ENCODE data around the gene VAMP1. TPM values are rescaled to one million over a fixed set of nuclear protein-coding genes. Genes with fewer than 3 reads are reported as not detected.

VAMP1 gene
- total and polyA plus RNA-seq, 9 of the 15 experiments (the other 6 are each of a cell fraction or from before 2014, with no cell fraction given): 0.76 to 13.2 (median 4.2) TPM

DNA sequence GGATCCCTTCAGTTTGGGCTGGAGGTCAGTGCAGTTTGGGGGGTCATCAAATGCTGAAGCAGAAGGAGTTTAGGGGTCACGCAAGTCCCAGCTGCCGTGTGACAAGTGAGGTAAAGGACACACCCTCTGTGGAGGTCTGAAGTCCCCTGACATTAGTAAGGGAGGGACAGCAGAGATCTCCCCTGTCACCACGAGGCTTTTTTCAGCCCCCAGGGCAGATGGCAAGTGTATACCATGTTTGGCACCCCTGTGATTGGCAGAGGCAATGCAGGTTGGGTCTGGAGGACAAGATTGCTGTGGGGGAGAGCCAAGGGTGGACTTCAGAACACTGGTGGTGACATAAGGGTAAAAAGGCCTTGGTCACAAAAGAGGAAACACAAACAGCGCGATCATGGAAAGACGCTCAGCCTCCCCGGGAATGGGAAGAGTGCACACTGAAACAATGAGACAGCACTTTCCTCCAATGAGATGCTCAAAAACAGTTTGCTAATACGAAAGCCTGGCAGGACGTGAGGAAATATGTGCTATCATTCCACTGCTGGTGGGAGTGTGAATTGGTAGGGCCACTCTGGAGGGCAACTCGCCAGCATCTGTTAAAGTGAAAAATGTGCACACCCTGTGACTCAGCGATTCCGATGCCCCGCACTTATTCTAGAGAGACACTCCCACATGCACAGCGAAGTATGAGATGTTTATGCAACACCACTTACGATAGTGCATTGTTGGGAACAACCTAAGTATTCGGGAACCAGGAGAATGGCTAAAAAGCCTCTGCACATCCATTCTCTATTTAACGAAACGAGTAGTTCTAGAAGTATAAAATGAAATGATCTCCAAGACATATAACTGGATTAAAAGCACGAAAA lies 40.1 kb downstream of the VAMP1 start (continued):
- TF ChIP-seq, protein P1, sequence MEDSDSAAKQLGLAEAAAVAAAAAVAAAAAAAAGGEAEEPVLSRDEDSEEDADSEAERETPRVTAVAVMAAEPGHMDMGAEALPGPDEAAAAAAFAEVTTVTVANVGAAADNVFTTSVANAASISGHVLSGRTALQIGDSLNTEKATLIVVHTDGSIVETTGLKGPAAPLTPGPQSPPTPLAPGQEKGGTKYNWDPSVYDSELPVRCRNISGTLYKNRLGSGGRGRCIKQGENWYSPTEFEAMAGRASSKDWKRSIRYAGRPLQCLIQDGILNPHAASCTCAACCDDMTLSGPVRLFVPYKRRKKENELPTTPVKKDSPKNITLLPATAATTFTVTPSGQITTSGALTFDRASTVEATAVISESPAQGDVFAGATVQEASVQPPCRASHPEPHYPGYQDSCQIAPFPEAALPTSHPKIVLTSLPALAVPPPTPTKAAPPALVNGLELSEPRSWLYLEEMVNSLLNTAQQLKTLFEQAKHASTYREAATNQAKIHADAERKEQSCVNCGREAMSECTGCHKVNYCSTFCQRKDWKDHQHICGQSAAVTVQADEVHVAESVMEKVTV (CRISPR knock-in tag; IDR thresholded peaks at IDR 0.05): no peak

DNA sequence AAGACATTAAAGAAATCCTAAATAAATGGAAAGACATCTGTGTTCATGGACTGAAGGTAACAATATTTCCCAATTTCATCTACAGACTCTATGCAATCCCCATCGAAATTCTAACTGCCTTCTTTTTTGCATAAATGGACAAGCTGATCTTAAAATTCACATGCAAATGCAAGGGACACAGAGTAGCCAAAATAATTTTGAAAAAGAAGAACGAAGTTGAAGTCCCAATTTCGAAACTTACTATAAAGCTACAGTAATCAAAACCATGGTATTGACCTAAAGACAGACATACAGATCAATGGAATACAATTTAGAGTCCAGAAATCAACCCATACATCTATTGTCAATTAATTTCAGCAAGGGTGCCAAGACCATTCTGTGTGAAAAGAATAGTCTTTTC lies 42.2 kb downstream of the VAMP1 start:
- Histone ChIP-seq H3K9ac (ENCODE audit: insufficient read depth in 1 of 2, low read depth in 2 of 2, low read length in 2 of 2) (no peak overlapping the region), H2AFZ (ENCODE audit: low read depth, low read length) (no peak overlapping the region), H3K4me2 (ENCODE audit: insufficient read depth, low read length) (no peak overlapping the region), H3K9me3 (replicated peaks; ENCODE audit: control insufficient read depth, insufficient read depth, low read depth, low read length) (no peaks in the 10 kb centered on the region), H3K27ac (ENCODE audit: extremely low read depth, low read depth, low read length) (no peak overlapping the region), H3K36me3 (ENCODE audit: control insufficient read depth, insufficient read depth, low read length) (no peaks in the 10 kb centered on the region), H3K4me1 (replicated peaks in 1 of 2; ENCODE audit: control insufficient read depth in 2 of 2, insufficient read depth in 2 of 2, low read length in 2 of 2) (peaks cover 12 to 20% of the 10 kb centered on the region in 2 experiments; a peak in 4 of 5 replicates), H4K20me1 (replicated peaks; ENCODE audit: control insufficient read depth, insufficient read depth, low read length) (no peaks in the 10 kb centered on the region), H3K27me3 (ENCODE audit: control insufficient read depth in 2 of 2, insufficient read depth in 2 of 2, low read length in 2 of 2) (no peaks in the 10 kb centered on the region), H3K79me2 (ENCODE audit: control insufficient read depth, insufficient read depth, low read length) (no peaks in the 10 kb centered on the region), H3K9me1 (ENCODE audit: control insufficient read depth, insufficient read depth, low read length) (no peaks in the 10 kb centered on the region), H3K4me3 (no peak overlapping the region)
- ChIA-PET POLR2A (no interaction called here), CTCF (ENCODE audit: low intra/inter-chr PET ratio) (no interaction called here)
- DNase-seq (ENCODE audit: extremely low read depth in 1 of 4, low spot score in 3 of 4) (no peak), ATAC-seq (no peak), FAIRE-seq (no peak)
- intact Hi-C loops (cut with micrococcal nuclease): no loop called here
- WGBS (ENCODE audit: insufficient coverage, low coverage, missing lambda C conversion rate): 43% methylated on average over 3 of the region's 3 CpGs
- no TSS peak for BruUV-seq (replicated peaks)
- in situ Hi-C loops (cut with MboI): no loop called here
- TF ChIP-seq PTRF (tag; IDR thresholded peaks at IDR 0.05) (no peak), PHF20 (IDR thresholded peaks at IDR 0.05; ENCODE audit: partially characterized antibody) (no peak), NCOA6 (IDR thresholded peaks at IDR 0.05) (no peak), ZBTB8A (IDR thresholded peaks at IDR 0.05; ENCODE audit: partially characterized antibody) (no peak), RNF219 (CRISPR knock-in tag; IDR thresholded peaks at IDR 0.05) (no peak), FOXK2 (conservative IDR thresholded peaks at IDR 0.05 in 1 of 2, IDR thresholded peaks at IDR 0.05 in 1 of 2; ENCODE audit: low read depth in 2 of 2) (no peak), ILK (tag; IDR thresholded peaks at IDR 0.05; ENCODE audit: borderline replicate concordance, low read depth) (no peak), ELK3 (CRISPR knock-in tag; IDR thresholded peaks at IDR 0.05) (no peak), BCOR (IDR thresholded peaks at IDR 0.05) (no peak), ZBTB26 (CRISPR knock-in tag; IDR thresholded peaks at IDR 0.05) (no peak)
- TF ChIP-seq, protein P2, sequence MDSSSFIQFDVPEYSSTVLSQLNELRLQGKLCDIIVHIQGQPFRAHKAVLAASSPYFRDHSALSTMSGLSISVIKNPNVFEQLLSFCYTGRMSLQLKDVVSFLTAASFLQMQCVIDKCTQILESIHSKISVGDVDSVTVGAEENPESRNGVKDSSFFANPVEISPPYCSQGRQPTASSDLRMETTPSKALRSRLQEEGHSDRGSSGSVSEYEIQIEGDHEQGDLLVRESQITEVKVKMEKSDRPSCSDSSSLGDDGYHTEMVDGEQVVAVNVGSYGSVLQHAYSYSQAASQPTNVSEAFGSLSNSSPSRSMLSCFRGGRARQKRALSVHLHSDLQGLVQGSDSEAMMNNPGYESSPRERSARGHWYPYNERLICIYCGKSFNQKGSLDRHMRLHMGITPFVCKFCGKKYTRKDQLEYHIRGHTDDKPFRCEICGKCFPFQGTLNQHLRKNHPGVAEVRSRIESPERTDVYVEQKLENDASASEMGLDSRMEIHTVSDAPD (CRISPR knock-in tag; IDR thresholded peaks at IDR 0.05): no peak
